GM18507 (cell line): ENCODE results near the gene IQCE.
"Not testable (repeated sequence)": the region's sequence is repeated elsewhere in the genome, so short reads cannot be mapped to it uniquely, and the experiment has no call there.

Experiments used
- DNase-seq: peaks from one replicate; pipeline ENCODE4 v3.0.0; 2011; ENCODE audit warnings: low read depth; ENCODE audit not compliant: insufficient read length; ENCODE audit errors: extremely low spot score
- FAIRE-seq: peaks from 2 replicates; lab custom pipeline; 2011; peaks lifted over from hg19 to GRCh38; lab: Jason Lieb, UNC

IQCE gene

GRCh38 chr7:2530071-2530987 lies 28.4 kb upstream of the IQCE start:
- DNase-seq (no peak), FAIRE-seq (peak; percentile 60)

- not testable (repeated sequence) for FAIRE-seq, DNase-seq
Observed at GRCh38 chr7:2530994-2531795, 27.6 kb upstream of the IQCE start.

GRCh38 chr7:2531796-2532110 lies 27.0 kb upstream of the IQCE start:
- not testable (repeated sequence) for FAIRE-seq, DNase-seq

GRCh38 chr7:2532199-2532772 lies 26.5 kb upstream of the IQCE start:
- FAIRE-seq, DNase-seq: not testable (repeated sequence)

GRCh38 chr7:2532816-2533215 lies 26.0 kb upstream of the IQCE start:
- DNase-seq, FAIRE-seq: not testable (repeated sequence)

GRCh38 chr7:2533566-2533965 lies 25.2 kb upstream of the IQCE start:
- FAIRE-seq, DNase-seq: not testable (repeated sequence)

GRCh38 chr7:2534214-2534613 lies 24.6 kb upstream of the IQCE start:
- not testable (repeated sequence) for FAIRE-seq

GRCh38 chr7:2535872-2536627 lies 22.7 kb upstream of the IQCE start:
- DNase-seq, FAIRE-seq: not testable (repeated sequence)

More at GRCh38 chr7:2534214-2534613, 24.6 kb upstream of the IQCE start:
- DNase-seq, result not testable (repeated sequence)

GRCh38 chr7:2537981-2538851 lies 20.6 kb upstream of the IQCE start:
- no peak for DNase-seq
- no peak for FAIRE-seq

- no peak for FAIRE-seq
Observed at GRCh38 chr7:2539031-2539911, 19.5 kb upstream of the IQCE start.

GRCh38 chr7:2540133-2540532 lies 18.6 kb upstream of the IQCE start:
- DNase-seq, result no peak
- FAIRE-seq, result no peak

More at GRCh38 chr7:2539031-2539911, 19.5 kb upstream of the IQCE start:
- DNase-seq, result no peak

GRCh38 chr7:2540641-2541051 lies 18.1 kb upstream of the IQCE start:
- DNase-seq (no peak), FAIRE-seq (no peak)

GRCh38 chr7:2541291-2542010 lies 17.3 kb upstream of the IQCE start:
- FAIRE-seq, result no peak
- DNase-seq, result no peak

- no peak for DNase-seq
- FAIRE-seq, result no peak
Observed at GRCh38 chr7:2542011-2542915, 16.5 kb upstream of the IQCE start.

GRCh38 chr7:2542916-2543871 lies 15.6 kb upstream of the IQCE start:
- DNase-seq, result no peak
- no peak for FAIRE-seq
